Activated T-helper 1 cell treated with anti-CD3 and anti-CD28 coated beads, Interleukin-2, amount 50 U/mL, for 16 hours (primary cell): ENCODE measurements around the gene UPK2.

Experiments used
- DNase-seq, 2 donors: peaks; one replicate each; pipeline ENCODE4 v3.0.0-alpha.2; 2020; ENCODE audit warnings: low read depth in 1 of 2, low spot score in 1 of 2

The UPK2 gene

GRCh38 chr11:118956094-118956846, at the start of gene UPK2:
Gene UPK2 (plus strand): TSS chr11:118956298. CDS start chr11:118956351, 53 bp downstream.
- DNase-seq, result peak; percentile 79 to 82

GRCh38 chr11:118907051-118908042, 48.8 kb upstream of the UPK2 start:
- DNase-seq, result peak; percentile 77

- no peak for DNase-seq
Measured at GRCh38 chr11:118908264-118908663, 47.8 kb upstream of the UPK2 start.

- DNase-seq, result no peak
Measured at GRCh38 chr11:118908901-118909618, 47.0 kb upstream of the UPK2 start.

- DNase-seq, result no peak
Measured at GRCh38 chr11:118909619-118910308, 46.3 kb upstream of the UPK2 start.

GRCh38 chr11:118910309-118911112, 45.6 kb upstream of the UPK2 start:
- DNase-seq, result peak in 1 of 2 donors; percentile 35

- no peak for DNase-seq
Measured at GRCh38 chr11:118911113-118911879, 44.8 kb upstream of the UPK2 start.

- DNase-seq, result peak; percentile 50 to 70
Measured at GRCh38 chr11:118911880-118912741, 44.0 kb upstream of the UPK2 start.

GRCh38 chr11:118912742-118913410, 43.2 kb upstream of the UPK2 start:
- no peak for DNase-seq

GRCh38 chr11:118913411-118914125, 42.5 kb upstream of the UPK2 start:
- no peak for DNase-seq

- peak; percentile 48 to 61 for DNase-seq
Measured at GRCh38 chr11:118914178-118914918, 41.8 kb upstream of the UPK2 start.

- DNase-seq, result no peak
Measured at GRCh38 chr11:118914987-118915386, 41.1 kb upstream of the UPK2 start.

GRCh38 chr11:118915396-118915795, 40.7 kb upstream of the UPK2 start:
- DNase-seq, result no peak

- DNase-seq, result no peak
Measured at GRCh38 chr11:118915941-118916841, 39.9 kb upstream of the UPK2 start.

GRCh38 chr11:118916842-118917388, 39.2 kb upstream of the UPK2 start:
- DNase-seq, result no peak
